Activated CD4-positive, alpha-beta memory T cell treated with anti-CD3 and anti-CD28 coated beads, Interleukin-2, amount 10 ng/mL, durations not matched to agents 7 days and 5 days (primary cell): ENCODE results near the gene RAB4B. TPM values are rescaled to one million over a fixed set of nuclear protein-coding genes. Genes with fewer than 3 reads are reported as not detected.
"Not testable (repeated sequence)": the region's sequence is repeated elsewhere in the genome, so short reads cannot be mapped to it uniquely, and the experiment has no call there.

Experiments
- CTCF ChIA-PET: fragments of 350-600 bp; sonication (Branson Sonifier 250); formaldehyde crosslinking; loops from one replicate; lab custom pipeline; 2021; ENCODE audit warnings: antibody characterized with exemption, inconsistent platforms; lab: Charles Lee
- POLR2A ChIA-PET: fragments of 350-600 bp; sonication (Branson Sonifier 250); formaldehyde crosslinking; loops from one replicate; lab custom pipeline; 2021; ENCODE audit warnings: antibody characterized with exemption; lab: Charles Lee
- DNase-seq: peaks from one replicate; pipeline ENCODE4 v3.0.0-alpha.2; 2020
- H3K27ac Mint-ChIP-seq: one replicate; pipeline ENCODE4 v1.8.0; 2021; ENCODE audit warnings: mild to moderate bottlenecking, mixed read lengths
- H3K27me3 Mint-ChIP-seq: one replicate; pipeline ENCODE4 v1.8.0; 2021; ENCODE audit warnings: mixed read lengths
- H3K36me3 Mint-ChIP-seq: one replicate; pipeline ENCODE4 v1.8.0; 2021; ENCODE audit warnings: low read depth, mixed read lengths
- H3K4me1 Mint-ChIP-seq: one replicate; pipeline ENCODE4 v1.8.0; 2021; ENCODE audit warnings: mixed read lengths
- H3K4me3 Mint-ChIP-seq: one replicate; pipeline ENCODE4 v1.8.0; 2021; ENCODE audit warnings: mild to moderate bottlenecking, mixed read lengths
- H3K9me3 Mint-ChIP-seq: one replicate; pipeline ENCODE4 v1.8.0; 2021; ENCODE audit warnings: mixed read lengths
- total RNA-seq, 2 experiments: library from RNA; stranded (reverse); gene quantifications; one replicate each; pipeline ENCODE4 v1.2.3, GENCODE V29; 2021

The RAB4B gene
- total RNA-seq, 2 experiments from 2014 or later = 65.7 to 68.3 TPM

- Mint-ChIP-seq H3K4me3 (no peak overlapping the region), H3K27ac (no peak overlapping the region), H3K4me1 (peaks cover 84% of the 10 kb centered on the region), H3K27me3 (peaks cover 14% of the 10 kb centered on the region), H3K36me3 (peaks cover 64% of the 10 kb centered on the region), H3K9me3 (no peaks in the 10 kb centered on the region)
- CTCF ChIA-PET = interaction anchor here (0.9 to 4.6 kb wide), 8 partner anchors 9 to 146 kb away, joined by 3 to 50 read pairs (median 14); partner anchors contain the start of genes EGLN2 and RAB4B
- DNase-seq = no peak
- POLR2A ChIA-PET = interaction anchor here (2.3 to 14.9 kb wide), 5 partner anchors 10 to 145 kb away, joined by 8 to 161 read pairs (median 16); partner anchors contain the start of genes ACTMAP, COQ8B, EGLN2 and ITPKC
Measured at GRCh38 chr19:40808021-40808325, 29.9 kb downstream of the RAB4B start.

GRCh38 chr19:40808497-40808896 lies 30.4 kb downstream of the RAB4B start:
- Mint-ChIP-seq H3K9me3 (no peaks in the 10 kb centered on the region), H3K4me1 (peaks cover 79% of the 10 kb centered on the region), H3K27ac (no peak overlapping the region), H3K36me3 (peaks cover 60% of the 10 kb centered on the region), H3K4me3 (no peak overlapping the region), H3K27me3 (peaks cover 16% of the 10 kb centered on the region)
- POLR2A ChIA-PET = interaction anchor here (0.6 to 14.9 kb wide), 4 partner anchors 10 to 145 kb away, joined by 3 to 161 read pairs (median 12); partner anchors contain the start of genes EGLN2 and RAB4B
- no peak for DNase-seq
- CTCF ChIA-PET = interaction anchor here (0.9 to 4.6 kb wide), 3 partner anchors 10 to 145 kb away, joined by 3 to 43 read pairs (median 40); partner anchors contain the start of gene EGLN2

GRCh38 chr19:40809358-40810086 lies 31.5 kb downstream of the RAB4B start:
- Mint-ChIP-seq H3K27ac (no peak overlapping the region), H3K4me1 (peaks cover 69% of the 10 kb centered on the region), H3K27me3 (peaks cover 24% of the 10 kb centered on the region), H3K9me3 (no peaks in the 10 kb centered on the region), H3K4me3 (peak overlapping the region; percentile 51), H3K36me3 (peaks cover 50% of the 10 kb centered on the region)
- ChIA-PET CTCF (no interaction called here), POLR2A (no interaction called here)
- DNase-seq = no peak

GRCh38 chr19:40810160-40810559 lies 32.1 kb downstream of the RAB4B start:
- POLR2A ChIA-PET = no interaction called here
- peaks cover 44% of the 10 kb centered on the region for H3K36me3 Mint-ChIP-seq

GRCh38 chr19:40810649-40811408 lies 32.8 kb downstream of the RAB4B start:
- Mint-ChIP-seq H3K36me3 (peaks cover 42% of the 10 kb centered on the region), H3K4me1 (peaks cover 56% of the 10 kb centered on the region), H3K27me3 (peaks cover 32% of the 10 kb centered on the region), H3K4me3 (peak overlapping the region; percentile 87), H3K27ac (peak overlapping the region; percentile 66)
- H3K9me3 Mint-ChIP-seq, CTCF ChIA-PET: not testable (repeated sequence)
- POLR2A ChIA-PET = interaction anchor here (0.6 to 1.5 kb wide), 4 partner anchors 8 to 63 kb away, joined by 3 to 4 read pairs (median 4); partner anchors contain the start of genes ACTMAP and EGLN2
- DNase-seq = peak; percentile 72

More at GRCh38 chr19:40810160-40810559, 32.1 kb downstream of the RAB4B start:
- peaks cover 62% of the 10 kb centered on the region for H3K4me1 Mint-ChIP-seq
- DNase-seq = no peak
- CTCF ChIA-PET = no interaction called here
- peaks cover 29% of the 10 kb centered on the region for H3K27me3 Mint-ChIP-seq
- no peak overlapping the region for H3K27ac Mint-ChIP-seq
- no peaks in the 10 kb centered on the region for H3K9me3 Mint-ChIP-seq
- H3K4me3 Mint-ChIP-seq = peak overlapping the region; percentile 51

- Mint-ChIP-seq H3K9me3 (no peaks in the 10 kb centered on the region), H3K27me3 (peaks cover 34% of the 10 kb centered on the region), H3K4me1 (peaks cover 47% of the 10 kb centered on the region), H3K4me3 (peak overlapping the region; percentile 49), H3K36me3 (peaks cover 41% of the 10 kb centered on the region), H3K27ac (no peak overlapping the region)
- DNase-seq = no peak
- CTCF ChIA-PET = interaction anchor here (0.6 to 1.0 kb wide), 3 partner anchors 9 to 95 kb away, joined by 3 to 4 read pairs (median 3); partner anchors contain the start of genes COQ8B and ITPKC
- POLR2A ChIA-PET = interaction anchor here (0.6 to 1.6 kb wide), 5 partner anchors 9 to 64 kb away, joined by 3 to 4 read pairs (median 4); partner anchors contain the start of genes ACTMAP, EGLN2 and RAB4B
Measured at GRCh38 chr19:40811478-40812341, 33.7 kb downstream of the RAB4B start.

GRCh38 chr19:40812571-40812970 lies 34.5 kb downstream of the RAB4B start:
- not testable (repeated sequence) for H3K9me3 Mint-ChIP-seq, H3K27ac Mint-ChIP-seq
- H3K27me3 Mint-ChIP-seq = peaks cover 34% of the 10 kb centered on the region

GRCh38 chr19:40813182-40813581 lies 35.1 kb downstream of the RAB4B start:
- no peak overlapping the region for H3K4me3 Mint-ChIP-seq
- peaks cover 26% of the 10 kb centered on the region for H3K36me3 Mint-ChIP-seq

More at GRCh38 chr19:40812571-40812970, 34.5 kb downstream of the RAB4B start:
- H3K4me1 Mint-ChIP-seq = peaks cover 39% of the 10 kb centered on the region
- peak overlapping the region; percentile 5 for H3K4me3 Mint-ChIP-seq
- ChIA-PET CTCF (interaction anchor here (0.6 to 1.0 kb wide), 4 partner anchors 10 to 1046 kb away, joined by 3 to 4 read pairs (median 3); partner anchors contain the start of genes COQ8B and ITPKC), POLR2A (interaction anchor here (1.6 kb wide), 1 partner anchor 35 kb away, joined by 4 read pairs; the partner anchor contains the start of gene RAB4B)
- DNase-seq = not testable (repeated sequence)
- H3K36me3 Mint-ChIP-seq = peaks cover 32% of the 10 kb centered on the region

GRCh38 chr19:40815223-40815622 lies 37.2 kb downstream of the RAB4B start:
- peaks cover 6% of the 10 kb centered on the region for H3K36me3 Mint-ChIP-seq
- no peak for DNase-seq
- CTCF ChIA-PET = interaction anchor here (0.6 kb wide), 1 partner anchor 317 kb away, joined by 3 read pairs; no protein-coding TSS in a partner anchor
- H3K27ac Mint-ChIP-seq = no peak overlapping the region
- H3K4me1 Mint-ChIP-seq = peaks cover 39% of the 10 kb centered on the region
- no peaks in the 10 kb centered on the region for H3K9me3 Mint-ChIP-seq
- POLR2A ChIA-PET = no interaction called here
- no peak overlapping the region for H3K4me3 Mint-ChIP-seq
- peaks cover 34% of the 10 kb centered on the region for H3K27me3 Mint-ChIP-seq

More at GRCh38 chr19:40813182-40813581, 35.1 kb downstream of the RAB4B start:
- no peak for DNase-seq
- Mint-ChIP-seq H3K9me3 (no peaks in the 10 kb centered on the region), H3K27ac (no peak overlapping the region), H3K27me3 (peaks cover 34% of the 10 kb centered on the region), H3K4me1 (peaks cover 39% of the 10 kb centered on the region)
- ChIA-PET POLR2A (interaction anchor here (1.6 kb wide), 1 partner anchor 36 kb away, joined by 4 read pairs; the partner anchor contains the start of gene RAB4B), CTCF (no interaction called here)

GRCh38 chr19:40818480-40819399 lies 40.7 kb downstream of the RAB4B start:
- CTCF ChIA-PET = interaction anchor here (0.8 to 3.1 kb wide), 12 partner anchors 13 to 935 kb away, joined by 3 to 56 read pairs (median 5); partner anchors contain the start of genes ACTMAP, EGLN2 and SNRPA

More at GRCh38 chr19:40818480-40819399, 40.7 kb downstream of the RAB4B start:
- not testable (repeated sequence) for H3K9me3 Mint-ChIP-seq, H3K36me3 Mint-ChIP-seq
- Mint-ChIP-seq H3K27me3 (peaks cover 16% of the 10 kb centered on the region), H3K4me3 (peak overlapping the region; percentile 65), H3K4me1 (peaks cover 24% of the 10 kb centered on the region), H3K27ac (peak overlapping the region; percentile 61)
- peak; percentile 70 for DNase-seq
- POLR2A ChIA-PET = interaction anchor here (0.9 to 2.9 kb wide), 5 partner anchors 12 to 156 kb away, joined by 3 to 15 read pairs (median 3); partner anchors contain the start of genes EGLN2 and RAB4B
